ENCODE data around the gene EFNA5. TPM values are rescaled to one million over a fixed set of nuclear protein-coding genes. Genes with fewer than 3 reads are reported as not detected.

EFNA5 gene
- total and polyA plus RNA-seq, 2 experiments from 2014 or later, result 8.5 to 18.8 TPM

- peaks cover 71% of the 10 kb centered on the region for H3K79me2 ChIP-seq
- peaks cover 7% of the 10 kb centered on the region for H4K20me1 ChIP-seq (ENCODE audit: insufficient read depth, poor library complexity, severe bottlenecking)
- peak overlapping the region; percentile 59 for H2AFZ ChIP-seq
- no peaks in the 10 kb centered on the region for H3K9me2 ChIP-seq (replicated peaks; ENCODE audit: insufficient read depth)
- 2% methylated on average over 56 of the region's 60 CpGs for WGBS (ENCODE audit: low lambda C conversion rate, missing lambda C conversion rate)
- H3K27ac ChIP-seq, result peak overlapping the region; percentile 61
- H3K4me2 ChIP-seq, result peak overlapping the region; percentile 91
- H3K4me3 ChIP-seq, result peak overlapping the region; percentile 80
- H3K4me1 ChIP-seq (ENCODE audit: insufficient read depth), result peaks cover 14% of the 10 kb centered on the region
- H3K9me3 ChIP-seq (ENCODE audit: low read depth), result no peaks in the 10 kb centered on the region
- DNase-seq (ENCODE audit: low spot score), result peak; percentile 55
- no peaks in the 10 kb centered on the region for H3K36me3 ChIP-seq (replicated peaks; ENCODE audit: insufficient read depth, low read depth)
- H3K27me3 ChIP-seq, result no peaks in the 10 kb centered on the region
- no peak for TF ChIP-seq EZH2phosphoT487 (IDR thresholded peaks at IDR 0.05; ENCODE audit: low read depth, severe bottlenecking, unreplicated experiment)
- no peak for TF ChIP-seq EZH2 (IDR thresholded peaks at IDR 0.05; ENCODE audit: borderline replicate concordance)
- no peak for TF ChIP-seq CTCF (IDR thresholded peaks at IDR 0.05; ENCODE audit: poor library complexity)
Measured at GRCh38 chr5:107669096-107670031, 1.4 kb downstream of the EFNA5 start.

GRCh38 chr5:107668154-107669095 lies 2.3 kb downstream of the EFNA5 start:
- Histone ChIP-seq H3K79me2 (peaks cover 80% of the 10 kb centered on the region), H3K27ac (peak overlapping the region; percentile 61), H3K4me1 (ENCODE audit: insufficient read depth) (peaks cover 14% of the 10 kb centered on the region), H3K27me3 (no peaks in the 10 kb centered on the region), H4K20me1 (ENCODE audit: insufficient read depth, poor library complexity, severe bottlenecking) (peaks cover 7% of the 10 kb centered on the region), H3K36me3 (replicated peaks; ENCODE audit: insufficient read depth, low read depth) (no peaks in the 10 kb centered on the region), H2AFZ (peak overlapping the region; percentile 59), H3K9me3 (ENCODE audit: low read depth) (no peaks in the 10 kb centered on the region), H3K9me2 (replicated peaks; ENCODE audit: insufficient read depth) (no peaks in the 10 kb centered on the region), H3K4me3 (peak overlapping the region; percentile 80), H3K4me2 (peak overlapping the region; percentile 91)
- WGBS (ENCODE audit: low lambda C conversion rate, missing lambda C conversion rate), result 7% methylated on average over 11 of the region's 11 CpGs
- TF ChIP-seq EZH2phosphoT487 (IDR thresholded peaks at IDR 0.05; ENCODE audit: low read depth, severe bottlenecking, unreplicated experiment) (no peak), EZH2 (IDR thresholded peaks at IDR 0.05; ENCODE audit: borderline replicate concordance) (no peak), CTCF (IDR thresholded peaks at IDR 0.05; ENCODE audit: poor library complexity) (no peak)
- no peak for DNase-seq (ENCODE audit: low spot score)

GRCh38 chr5:107666051-107666655 lies 4.6 kb downstream of the EFNA5 start:
- 65% methylated on average over 3 of the region's 3 CpGs for WGBS (ENCODE audit: low lambda C conversion rate, missing lambda C conversion rate)
- no peak for DNase-seq (ENCODE audit: low spot score)
- H3K79me2 ChIP-seq, result peaks cover 98% of the 10 kb centered on the region
- H2AFZ ChIP-seq, result no peak overlapping the region
- no peaks in the 10 kb centered on the region for H3K27me3 ChIP-seq
- H3K9me3 ChIP-seq (ENCODE audit: low read depth), result no peaks in the 10 kb centered on the region
- no peak for TF ChIP-seq EZH2phosphoT487 (IDR thresholded peaks at IDR 0.05; ENCODE audit: low read depth, severe bottlenecking, unreplicated experiment)
- no peak for TF ChIP-seq CTCF (IDR thresholded peaks at IDR 0.05; ENCODE audit: poor library complexity)
- TF ChIP-seq EZH2 (IDR thresholded peaks at IDR 0.05; ENCODE audit: borderline replicate concordance), result no peak
- H3K4me3 ChIP-seq, result peak overlapping the region; percentile 4
- H3K36me3 ChIP-seq (replicated peaks; ENCODE audit: insufficient read depth, low read depth), result no peaks in the 10 kb centered on the region
- H3K27ac ChIP-seq, result no peak overlapping the region
- peak overlapping the region; percentile 91 for H3K4me2 ChIP-seq
- H3K9me2 ChIP-seq (replicated peaks; ENCODE audit: insufficient read depth), result no peaks in the 10 kb centered on the region
- H4K20me1 ChIP-seq (ENCODE audit: insufficient read depth, poor library complexity, severe bottlenecking), result peaks cover 7% of the 10 kb centered on the region
- peaks cover 14% of the 10 kb centered on the region for H3K4me1 ChIP-seq (ENCODE audit: insufficient read depth)
